Activated CD4-positive, alpha-beta T cell treated with anti-CD3 and anti-CD28 coated beads, Interleukin-2, amount 10 ng/mL, durations not matched to agents 7 days and 5 days (primary cell): ENCODE results near the gene C19orf25. TPM values are rescaled to one million over a fixed set of nuclear protein-coding genes. Genes with fewer than 3 reads are reported as not detected.

Experiments
- CTCF ChIA-PET: fragments of 350-600 bp; sonication (Branson Sonifier 250); formaldehyde crosslinking; loops from one replicate; lab custom pipeline; 2021; ENCODE audit warnings: antibody characterized with exemption; lab: Charles Lee
- POLR2A ChIA-PET: fragments of 350-600 bp; sonication (Branson Sonifier 250); formaldehyde crosslinking; loops from one replicate; lab custom pipeline; 2021; ENCODE audit warnings: antibody characterized with exemption; lab: Charles Lee
- DNase-seq: peaks from one replicate; pipeline ENCODE4 v3.0.0-alpha.2; 2020
- H3K27ac Mint-ChIP-seq: one replicate; pipeline ENCODE4 v1.8.0; 2021; ENCODE audit warnings: mild to moderate bottlenecking, moderate library complexity, mixed read lengths
- H3K27me3 Mint-ChIP-seq: one replicate; pipeline ENCODE4 v1.8.0; 2021; ENCODE audit warnings: mixed read lengths
- H3K36me3 Mint-ChIP-seq: one replicate; pipeline ENCODE4 v1.8.0; 2021; ENCODE audit warnings: low read depth, mixed read lengths
- H3K4me1 Mint-ChIP-seq: one replicate; pipeline ENCODE4 v1.8.0; 2021; ENCODE audit warnings: mixed read lengths
- H3K4me3 Mint-ChIP-seq: one replicate; pipeline ENCODE4 v1.8.0; 2021; ENCODE audit warnings: mild to moderate bottlenecking, moderate library complexity, mixed read lengths
- H3K9me3 Mint-ChIP-seq: one replicate; pipeline ENCODE4 v1.8.0; 2021; ENCODE audit warnings: mixed read lengths
- total RNA-seq, 2 experiments: library from RNA; stranded (reverse); gene quantifications; one replicate each; pipeline ENCODE4 v1.2.3, GENCODE V29; 2021

C19orf25 gene
- total RNA-seq, 2 experiments from 2014 or later: 33.2 to 40.7 TPM

GRCh38 chr19:1438035-1438932 is 40.7 kb downstream of the C19orf25 start, which contains the start of gene RPS15:
TSS of gene RPS15 (plus strand) at chr19:1438396. CDS start at chr19:1438426, 30 bp downstream.
- H3K4me1 Mint-ChIP-seq: peaks cover 34% of the 10 kb centered on the region
- POLR2A ChIA-PET: interaction anchor here (0.7 kb wide), 1 partner anchor 30 kb away, joined by 3 read pairs; no protein-coding TSS in a partner anchor
- H3K27me3 Mint-ChIP-seq: no peaks in the 10 kb centered on the region
- no peaks in the 10 kb centered on the region for H3K9me3 Mint-ChIP-seq
- CTCF ChIA-PET: interaction anchor here (0.8 to 0.9 kb wide), 4 partner anchors 11 to 154 kb away, joined by 3 to 4 read pairs (median 4); no protein-coding TSS in a partner anchor
- peak; percentile 94 for DNase-seq
- H3K36me3 Mint-ChIP-seq: peaks cover 39% of the 10 kb centered on the region
- peak within 1 kb of the TSS; percentile 100 for H3K27ac Mint-ChIP-seq
- peak within 1 kb of the TSS; percentile 97 for H3K4me3 Mint-ChIP-seq

GRCh38 chr19:1437609-1438008 is 41.4 kb downstream of the C19orf25 start:
- Mint-ChIP-seq H3K27ac (peak overlapping the region; percentile 36), H3K4me3 (peak overlapping the region; percentile 97), H3K9me3 (no peaks in the 10 kb centered on the region), H3K27me3 (no peaks in the 10 kb centered on the region), H3K4me1 (peaks cover 34% of the 10 kb centered on the region), H3K36me3 (peaks cover 39% of the 10 kb centered on the region)
- ChIA-PET POLR2A (interaction anchor here (0.7 kb wide), 1 partner anchor 29 kb away, joined by 3 read pairs; no protein-coding TSS in a partner anchor), CTCF (interaction anchor here (0.6 to 0.9 kb wide), 5 partner anchors 10 to 884 kb away, joined by 3 to 4 read pairs (median 3); no protein-coding TSS in a partner anchor)
- no peak for DNase-seq

GRCh38 chr19:1435378-1435989 is 43.5 kb downstream of the C19orf25 start:
- Mint-ChIP-seq H3K4me1 (peaks cover 20% of the 10 kb centered on the region), H3K36me3 (peaks cover 23% of the 10 kb centered on the region)
- CTCF ChIA-PET: interaction anchor here (1.5 kb wide), 1 partner anchor 63 kb away, joined by 4 read pairs; no protein-coding TSS in a partner anchor

GRCh38 chr19:1434577-1435060 is 44.4 kb downstream of the C19orf25 start:
- POLR2A ChIA-PET: no interaction called here

More at GRCh38 chr19:1435378-1435989, 43.5 kb downstream of the C19orf25 start:
- no peak overlapping the region for H3K4me3 Mint-ChIP-seq
- H3K9me3 Mint-ChIP-seq: no peaks in the 10 kb centered on the region
- no peaks in the 10 kb centered on the region for H3K27me3 Mint-ChIP-seq
- POLR2A ChIA-PET: no interaction called here
- no peak overlapping the region for H3K27ac Mint-ChIP-seq
- no peak for DNase-seq

GRCh38 chr19:1434040-1434366 is 45.0 kb downstream of the C19orf25 start:
- Mint-ChIP-seq H3K27me3 (no peaks in the 10 kb centered on the region), H3K36me3 (peaks cover 14% of the 10 kb centered on the region), H3K4me3 (no peak overlapping the region), H3K9me3 (no peaks in the 10 kb centered on the region), H3K27ac (no peak overlapping the region), H3K4me1 (peaks cover 8% of the 10 kb centered on the region)
- POLR2A ChIA-PET: no interaction called here
- CTCF ChIA-PET: interaction anchor here (1.3 kb wide), 1 partner anchor 11 kb away, joined by 3 read pairs; no protein-coding TSS in a partner anchor
- DNase-seq: no peak

More at GRCh38 chr19:1434577-1435060, 44.4 kb downstream of the C19orf25 start:
- CTCF ChIA-PET: interaction anchor here (1.3 kb wide), 1 partner anchor 10 kb away, joined by 3 read pairs; no protein-coding TSS in a partner anchor
- H3K4me1 Mint-ChIP-seq: peaks cover 11% of the 10 kb centered on the region
- no peaks in the 10 kb centered on the region for H3K27me3 Mint-ChIP-seq
- H3K36me3 Mint-ChIP-seq: peaks cover 19% of the 10 kb centered on the region
- DNase-seq: no peak
- H3K27ac Mint-ChIP-seq: no peak overlapping the region
- no peaks in the 10 kb centered on the region for H3K9me3 Mint-ChIP-seq
- no peak overlapping the region for H3K4me3 Mint-ChIP-seq

GRCh38 chr19:1433119-1434039 is 45.6 kb downstream of the C19orf25 start:
- Mint-ChIP-seq H3K27me3 (no peaks in the 10 kb centered on the region), H3K27ac (no peak overlapping the region), H3K4me3 (no peak overlapping the region), H3K4me1 (peaks cover 8% of the 10 kb centered on the region), H3K36me3 (peaks cover 14% of the 10 kb centered on the region), H3K9me3 (no peaks in the 10 kb centered on the region)
- DNase-seq: no peak
- CTCF ChIA-PET: interaction anchor here (1.3 kb wide), 2 partner anchors 11 to 12 kb away, joined by 3 to 4 read pairs; no protein-coding TSS in a partner anchor
- POLR2A ChIA-PET: interaction anchor here (0.7 kb wide), 1 partner anchor 24 kb away, joined by 3 read pairs; no protein-coding TSS in a partner anchor

- Mint-ChIP-seq H3K4me3 (no peak overlapping the region), H3K36me3 (peaks cover 14% of the 10 kb centered on the region), H3K27ac (no peak overlapping the region), H3K27me3 (no peaks in the 10 kb centered on the region), H3K9me3 (no peaks in the 10 kb centered on the region), H3K4me1 (no peaks in the 10 kb centered on the region)
- ChIA-PET POLR2A (interaction anchor here (0.7 kb wide), 1 partner anchor 23 kb away, joined by 3 read pairs; no protein-coding TSS in a partner anchor), CTCF (interaction anchor here (1.3 kb wide), 1 partner anchor 11 kb away, joined by 4 read pairs; no protein-coding TSS in a partner anchor)
- DNase-seq: no peak
These were observed 46.5 kb downstream of the C19orf25 start for GRCh38 chr19:1432507-1432887.

- CTCF ChIA-PET: no interaction called here
- Mint-ChIP-seq H3K4me3 (no peak overlapping the region), H3K36me3 (peaks cover 14% of the 10 kb centered on the region), H3K27ac (no peak overlapping the region), H3K9me3 (no peaks in the 10 kb centered on the region), H3K4me1 (no peaks in the 10 kb centered on the region), H3K27me3 (no peaks in the 10 kb centered on the region)
- DNase-seq: no peak
- POLR2A ChIA-PET: interaction anchor here (0.7 kb wide), 1 partner anchor 22 kb away, joined by 3 read pairs; no protein-coding TSS in a partner anchor
These were observed 47.1 kb downstream of the C19orf25 start for GRCh38 chr19:1431759-1432506.

- CTCF ChIA-PET: no interaction called here
- Mint-ChIP-seq H3K4me3 (no peak overlapping the region), H3K27ac (no peak overlapping the region), H3K36me3 (peaks cover 22% of the 10 kb centered on the region), H3K4me1 (no peaks in the 10 kb centered on the region), H3K9me3 (no peaks in the 10 kb centered on the region), H3K27me3 (no peaks in the 10 kb centered on the region)
- no peak for DNase-seq
- POLR2A ChIA-PET: no interaction called here
These were observed 48.8 kb downstream of the C19orf25 start for GRCh38 chr19:1430246-1430645.

- POLR2A ChIA-PET: no interaction called here
These were observed 49.3 kb downstream of the C19orf25 start for GRCh38 chr19:1429750-1430149.

GRCh38 chr19:1428738-1429391 is 50.1 kb downstream of the C19orf25 start:
- ChIA-PET POLR2A (no interaction called here), CTCF (no interaction called here)
- peaks cover 27% of the 10 kb centered on the region for H3K36me3 Mint-ChIP-seq
- no peak for DNase-seq
- no peaks in the 10 kb centered on the region for H3K4me1 Mint-ChIP-seq
- H3K4me3 Mint-ChIP-seq: no peak overlapping the region
- H3K9me3 Mint-ChIP-seq: no peaks in the 10 kb centered on the region
- no peaks in the 10 kb centered on the region for H3K27me3 Mint-ChIP-seq
- H3K27ac Mint-ChIP-seq: no peak overlapping the region

More at GRCh38 chr19:1429750-1430149, 49.3 kb downstream of the C19orf25 start:
- Mint-ChIP-seq H3K4me1 (no peaks in the 10 kb centered on the region), H3K9me3 (no peaks in the 10 kb centered on the region), H3K27me3 (no peaks in the 10 kb centered on the region), H3K27ac (peak overlapping the region; percentile 57), H3K4me3 (no peak overlapping the region), H3K36me3 (peaks cover 25% of the 10 kb centered on the region)
- no peak for DNase-seq
- CTCF ChIA-PET: no interaction called here
